RPMI8226 (cell line): ENCODE data around the gene KIF25.
"Not testable (repeated sequence)": the region's sequence is repeated elsewhere in the genome, so short reads cannot be mapped to it uniquely, and the experiment has no call there.

Source experiments
- DNase-seq: peaks from one replicate; pipeline ENCODE4 v3.0.0-alpha.2; 2015

KIF25 gene

DNA sequence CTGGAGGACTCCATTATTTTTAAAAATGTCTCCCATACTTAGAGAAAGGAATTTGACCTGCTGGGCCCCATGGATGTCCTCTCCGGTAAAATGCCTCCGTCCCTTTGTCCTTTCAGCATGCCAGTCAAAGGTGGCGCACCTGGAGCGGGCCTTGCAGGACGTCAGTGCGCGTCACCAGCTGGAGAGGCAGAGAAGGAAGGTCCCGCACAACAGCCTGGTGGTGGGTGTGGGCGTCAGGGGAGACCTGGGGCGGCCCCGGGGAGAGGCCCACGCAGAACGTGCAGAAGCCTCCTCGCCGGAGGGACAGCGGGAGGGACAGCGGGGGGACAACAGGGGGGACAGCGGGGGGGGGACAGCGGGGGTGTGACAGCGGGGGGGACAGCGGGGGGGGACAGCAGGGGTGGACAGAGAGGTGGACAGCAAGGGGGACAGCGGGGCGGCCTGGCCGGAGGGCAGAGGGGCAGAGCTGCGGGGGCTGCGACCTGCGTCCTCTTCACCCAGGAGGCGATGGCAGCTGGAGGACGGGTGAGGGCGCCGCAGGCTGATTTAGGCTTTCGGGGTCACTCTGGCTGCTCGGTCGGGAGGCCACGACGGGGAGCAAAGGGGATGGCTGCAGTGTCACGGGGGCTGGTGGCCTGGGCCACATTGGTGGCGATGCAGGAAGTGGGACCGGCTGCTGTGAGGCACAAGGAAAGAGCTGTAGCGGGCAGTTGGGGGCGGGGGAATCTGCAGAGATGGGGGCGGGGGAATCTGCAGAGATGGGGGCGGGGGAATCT is 859 bp upstream of the KIF25 start:
- DNase-seq, result peak; percentile 18

DNA sequence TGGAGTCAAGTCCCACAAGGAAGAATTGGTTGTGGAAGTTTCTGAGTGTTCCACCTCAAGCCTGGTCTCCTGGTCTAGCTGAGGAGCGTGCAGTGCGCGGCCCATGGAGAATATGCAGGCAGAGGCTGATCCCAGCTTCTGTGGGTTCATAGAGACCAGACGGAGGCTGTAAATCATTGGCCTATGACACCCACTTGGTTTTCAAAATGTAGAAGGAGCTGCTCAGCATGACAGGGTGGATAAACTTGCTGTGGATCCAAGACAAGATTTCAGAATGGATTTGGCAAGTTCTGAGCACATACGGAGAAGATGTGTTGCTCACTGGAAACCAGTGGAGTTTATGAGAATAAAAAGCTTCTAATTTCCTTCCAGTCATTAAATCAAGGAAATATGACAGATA is 744 bp downstream of the KIF25 start:
- no peak for DNase-seq

DNA sequence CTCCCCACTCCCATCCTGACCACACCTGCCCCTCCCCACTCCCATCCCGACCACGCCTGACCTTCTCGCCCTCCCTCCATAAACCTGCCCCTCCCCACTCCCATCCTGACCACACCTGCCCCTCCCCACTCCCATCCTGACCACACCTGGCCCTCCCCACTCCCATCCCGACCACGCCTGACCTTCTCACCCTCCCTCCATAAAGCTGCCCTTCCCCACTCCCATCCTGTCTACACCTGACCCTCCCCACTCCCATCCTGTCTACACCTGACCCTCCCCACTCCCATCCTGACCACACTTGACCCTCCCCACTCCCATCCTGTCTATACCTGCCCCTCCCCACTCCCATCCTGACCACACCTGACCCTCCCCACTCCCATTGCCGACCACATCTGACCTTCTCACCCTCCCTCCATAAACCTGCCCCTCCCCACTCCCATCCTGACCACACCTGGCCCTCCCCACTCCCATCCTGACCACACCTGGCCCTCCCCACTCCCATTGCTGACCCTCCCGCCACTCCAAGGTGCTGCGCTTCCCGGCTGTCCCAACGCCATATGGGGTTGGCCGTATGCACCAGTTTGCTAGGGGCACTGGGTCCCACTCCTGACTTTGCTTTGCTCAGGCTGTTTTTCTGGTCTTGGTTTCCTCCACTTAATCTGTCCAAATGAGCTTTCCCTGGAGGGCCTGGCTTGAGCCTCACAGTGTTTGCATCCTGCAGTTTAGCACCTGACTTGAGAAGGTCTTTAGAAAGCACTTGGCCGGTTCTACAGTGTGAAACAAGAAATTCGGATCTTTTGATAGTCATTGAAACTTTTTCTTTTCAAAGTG is 2.9 kb downstream of the KIF25 start:
- no peak for DNase-seq

DNA sequence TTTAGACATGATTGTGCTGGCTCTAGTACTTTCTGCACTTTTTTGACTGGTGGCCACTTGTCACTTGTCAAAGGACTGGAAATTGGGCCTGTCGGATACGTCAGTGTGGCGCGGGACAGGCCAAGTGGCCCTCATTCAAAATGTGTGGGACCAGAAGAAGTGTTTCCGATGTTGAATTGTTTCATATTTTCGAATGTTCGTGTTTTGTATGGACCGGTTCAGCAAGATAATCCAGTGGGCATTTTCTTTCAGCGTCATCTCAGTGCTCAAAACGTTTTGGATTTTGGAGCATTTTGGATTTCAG is 3.5 kb downstream of the KIF25 start:
- DNase-seq, result no peak

DNA sequence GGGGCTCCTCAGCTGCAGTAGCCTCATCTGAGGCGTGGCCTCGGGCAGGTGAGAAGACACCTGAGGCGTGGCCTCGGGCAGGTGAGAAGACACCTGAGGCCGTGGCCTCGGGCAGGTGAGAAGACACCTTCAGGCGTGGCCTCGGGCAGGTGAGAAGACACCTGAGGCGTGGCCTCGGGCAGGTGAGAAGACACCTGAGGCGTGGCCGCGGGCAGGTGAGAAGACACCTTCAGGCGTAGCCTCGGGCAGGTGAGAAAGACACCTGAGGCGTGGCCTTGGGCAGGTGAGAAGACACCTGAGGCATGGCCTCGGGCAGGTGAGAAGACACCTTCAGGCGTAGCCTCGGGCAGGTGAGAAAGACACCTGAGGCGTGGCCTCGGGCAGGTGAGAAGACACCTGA is 4.0 kb downstream of the KIF25 start:
- DNase-seq, result not testable (repeated sequence)

DNA sequence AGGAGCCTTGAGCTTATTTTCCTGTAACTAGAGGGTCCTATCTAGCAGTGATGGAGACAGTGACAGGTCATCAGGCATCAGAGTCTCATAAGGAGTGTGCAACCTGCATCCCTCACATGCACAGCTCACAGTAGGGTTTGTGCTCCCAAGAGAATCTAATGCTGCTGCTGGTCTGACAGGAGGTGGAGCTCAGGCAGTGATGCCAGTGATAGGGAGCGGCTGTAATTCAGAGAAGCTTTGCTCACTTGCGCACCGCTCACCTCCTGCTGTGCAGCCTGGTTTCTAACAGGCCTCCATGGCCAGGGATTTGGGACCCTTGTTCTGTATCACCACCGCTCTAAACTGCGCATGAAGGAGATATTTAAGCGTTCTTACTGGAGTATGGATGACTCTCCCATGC is 5.3 kb downstream of the KIF25 start:
- no peak for DNase-seq

DNA sequence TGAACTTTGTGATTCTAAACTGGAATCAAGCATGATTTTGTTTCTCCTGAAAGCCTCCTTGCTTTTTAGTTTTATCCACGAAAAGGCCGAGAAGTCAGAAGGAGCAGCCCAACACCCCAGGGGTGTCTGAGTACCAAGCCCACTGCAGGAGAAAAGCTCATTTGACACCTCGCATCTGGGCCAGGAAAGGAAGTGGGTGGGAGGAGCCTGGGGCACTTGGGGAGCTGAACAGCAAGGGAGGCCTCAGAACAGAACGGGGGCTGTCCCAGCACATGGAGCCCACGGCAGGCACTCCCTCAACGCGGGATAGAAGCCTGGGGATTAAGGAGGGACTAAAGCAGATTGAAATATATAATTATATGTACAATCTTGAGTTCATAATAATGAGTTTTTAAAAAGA is 6.6 kb downstream of the KIF25 start:
- DNase-seq, result no peak

DNA sequence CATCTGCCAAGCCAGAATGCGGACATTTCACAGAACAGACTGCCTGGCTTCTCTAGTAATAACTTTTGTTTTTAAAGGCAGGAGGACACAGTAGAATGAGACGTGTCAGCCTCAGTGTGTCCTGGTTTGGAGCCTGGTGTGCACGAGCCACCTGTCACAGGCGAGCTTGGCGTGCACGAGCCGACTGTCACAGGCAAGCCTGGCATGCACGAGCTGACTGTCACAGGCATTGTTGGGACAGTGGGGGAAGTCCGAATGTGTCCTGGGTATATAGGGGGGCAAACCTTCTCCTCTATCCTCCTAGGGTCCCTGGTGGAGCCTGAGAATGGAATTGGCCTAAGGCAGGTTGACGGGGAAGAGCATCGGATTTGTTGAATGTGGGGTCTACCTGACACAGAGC is 7.5 kb downstream of the KIF25 start:
- DNase-seq, result no peak

DNA sequence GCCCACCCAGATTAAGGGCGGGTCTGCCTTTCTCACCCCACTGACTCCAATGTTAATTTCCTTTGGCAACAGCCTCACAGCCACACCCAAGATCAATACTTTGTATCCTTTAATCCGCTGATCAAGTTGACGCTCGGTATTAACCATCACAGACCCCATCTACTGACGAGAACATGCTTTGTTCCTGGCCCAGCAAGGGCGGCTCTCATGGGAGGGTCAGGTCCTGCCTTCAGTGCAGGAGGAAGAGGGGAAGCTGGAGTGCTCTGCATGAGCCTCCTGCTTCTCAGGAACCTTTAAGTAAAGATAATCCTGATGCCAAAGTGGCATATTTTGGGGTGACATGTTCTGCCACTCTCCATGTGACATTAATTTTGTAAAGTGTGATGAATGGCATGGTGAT is 8.3 kb downstream of the KIF25 start:
- DNase-seq, result no peak

DNA sequence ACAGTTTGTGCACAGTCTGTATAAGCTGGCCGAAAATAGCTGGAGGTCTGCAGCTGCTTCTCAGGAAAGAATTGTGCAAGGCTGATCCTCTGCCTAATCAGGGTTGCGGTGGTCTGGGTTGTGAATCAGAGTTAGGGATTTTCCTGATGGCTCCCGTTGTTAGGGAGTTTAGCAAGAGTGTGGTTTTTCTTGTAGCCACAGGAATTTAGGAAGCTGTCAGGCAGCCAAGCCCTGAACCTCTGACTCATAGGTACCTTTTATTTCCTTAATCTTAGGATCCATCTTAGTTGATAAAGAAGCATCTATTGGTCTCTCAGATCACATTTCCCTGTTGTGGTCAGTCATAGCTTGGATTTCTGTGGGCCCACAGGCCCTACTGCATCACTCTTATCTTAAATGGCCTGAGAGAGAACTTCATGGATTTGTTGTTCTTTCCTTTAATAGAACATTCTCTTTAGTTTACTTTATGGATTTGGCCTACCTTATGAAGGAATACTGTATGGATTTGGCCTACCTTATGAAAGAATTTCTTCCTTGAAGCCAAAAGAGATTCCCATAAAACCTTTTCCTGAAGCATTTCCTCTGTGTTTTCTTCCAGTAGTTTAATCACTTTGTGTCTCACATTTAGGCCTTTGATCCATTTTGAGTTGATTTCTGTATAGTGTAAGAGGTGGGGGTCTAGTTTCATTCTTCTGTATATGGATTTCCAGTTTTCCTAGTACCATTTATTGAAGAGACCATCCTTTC is 10.3 kb downstream of the KIF25 start:
- no peak for DNase-seq

DNA sequence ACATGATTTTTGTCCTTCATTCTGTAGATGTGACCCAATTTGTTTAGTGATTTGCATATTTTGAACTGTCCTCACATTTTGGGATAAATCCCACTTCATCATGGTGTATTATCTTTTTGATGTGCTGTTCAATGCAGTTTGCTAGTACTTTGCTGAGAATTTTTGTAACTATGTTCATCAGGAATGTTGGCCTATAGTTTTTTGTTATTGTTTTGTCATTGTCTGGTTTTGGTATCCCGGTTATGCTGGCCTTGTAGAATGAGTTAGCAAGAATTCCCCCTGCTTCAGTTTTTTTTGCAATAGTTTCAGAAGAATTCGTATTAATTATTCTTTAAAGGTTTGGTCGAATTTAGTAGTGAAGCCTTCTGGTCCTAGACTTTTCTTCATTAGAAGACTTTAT is 11.9 kb downstream of the KIF25 start:
- DNase-seq, result no peak

DNA sequence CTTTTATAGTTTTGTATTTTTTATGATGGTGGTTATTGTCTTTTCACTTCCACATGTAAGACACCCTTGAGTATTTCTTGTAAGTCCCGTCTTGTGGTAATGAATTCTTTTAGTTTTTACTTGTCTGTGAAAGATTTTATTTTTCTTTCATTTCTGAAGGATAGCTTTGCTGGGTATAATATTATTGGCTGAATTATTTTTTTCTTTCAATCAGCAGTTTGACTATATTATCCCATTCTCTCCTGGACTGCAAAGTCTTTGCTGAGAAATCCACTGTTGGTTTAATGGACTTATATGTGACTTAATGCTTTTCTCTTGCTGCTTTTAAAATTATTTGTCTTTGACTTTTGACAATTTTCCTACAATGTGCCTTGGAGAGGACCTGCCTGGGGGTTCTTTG is 13.8 kb downstream of the KIF25 start:
- DNase-seq, result no peak

DNA sequence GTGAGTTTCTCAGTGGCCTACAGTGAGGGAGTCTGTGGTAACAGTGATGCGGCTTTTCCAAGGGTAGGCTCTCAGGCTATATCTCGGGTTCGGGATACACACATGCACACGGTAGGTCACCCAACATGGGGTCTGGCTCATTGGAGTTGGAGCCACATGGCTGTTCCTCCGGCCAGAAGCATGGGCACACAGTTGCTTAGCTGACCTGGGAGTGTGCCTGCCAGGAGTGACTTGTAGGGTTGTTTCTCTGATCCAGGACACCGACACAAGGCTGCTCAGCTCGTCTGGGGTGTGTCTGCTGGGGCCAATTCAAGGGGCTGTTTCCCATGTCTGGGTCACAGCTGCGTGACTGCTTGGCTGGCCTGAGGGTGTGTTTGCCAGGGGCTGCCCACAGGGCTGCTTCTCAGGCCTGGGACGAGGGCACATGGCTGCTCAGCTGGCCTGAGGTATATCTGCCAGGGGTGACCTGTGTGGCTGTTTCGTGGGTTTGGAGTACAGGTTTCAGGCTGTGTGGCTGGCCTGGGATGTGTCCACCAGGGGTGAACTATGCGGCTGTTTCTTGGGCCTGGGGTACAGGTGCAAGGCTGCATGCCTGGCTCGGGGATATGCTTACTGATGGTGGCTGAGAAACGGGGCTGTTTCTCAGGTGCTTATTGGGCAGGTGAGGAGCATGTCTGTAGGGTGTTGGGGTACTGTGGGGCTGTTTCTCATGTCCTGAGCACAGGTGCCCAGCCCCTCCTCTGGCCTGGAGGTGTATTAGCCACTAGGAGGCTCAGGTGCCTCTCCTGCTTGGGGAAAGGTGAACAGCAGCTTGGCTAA is 15.2 kb downstream of the KIF25 start:
- no peak for DNase-seq

DNA sequence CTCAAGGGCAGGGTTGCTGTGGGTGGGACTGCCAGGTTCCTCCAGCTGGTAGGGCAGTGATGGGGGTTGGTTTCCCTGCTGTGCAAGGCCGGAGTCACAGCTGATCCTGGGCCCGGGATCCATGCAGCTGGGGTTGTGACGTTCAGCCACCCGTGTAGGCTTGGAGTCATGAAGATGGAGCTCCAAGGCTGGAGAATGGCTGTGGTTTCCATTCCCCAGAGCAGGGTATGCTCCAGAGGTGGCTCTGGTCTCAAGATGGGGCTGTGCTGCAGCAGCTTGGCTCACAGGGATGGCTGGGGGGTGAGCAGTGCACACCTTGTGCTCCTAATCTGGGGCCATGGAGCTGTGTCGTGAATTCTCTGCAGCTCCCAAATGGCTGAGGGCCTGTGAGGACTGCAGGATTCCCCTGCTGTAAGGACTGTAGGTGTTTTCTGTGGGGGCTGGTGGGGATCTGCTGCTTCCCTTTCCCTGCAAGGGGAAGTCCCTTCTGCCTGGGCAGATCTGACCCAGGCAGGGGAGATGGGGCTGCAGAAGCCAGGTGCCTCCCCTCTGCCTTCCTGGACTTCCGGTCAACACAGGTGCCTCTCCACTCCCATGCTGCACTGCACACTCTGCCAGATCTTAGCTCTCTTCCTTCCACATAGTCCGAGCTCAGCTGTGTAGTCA is 15.9 kb downstream of the KIF25 start:
- peak; percentile 28 for DNase-seq

DNA sequence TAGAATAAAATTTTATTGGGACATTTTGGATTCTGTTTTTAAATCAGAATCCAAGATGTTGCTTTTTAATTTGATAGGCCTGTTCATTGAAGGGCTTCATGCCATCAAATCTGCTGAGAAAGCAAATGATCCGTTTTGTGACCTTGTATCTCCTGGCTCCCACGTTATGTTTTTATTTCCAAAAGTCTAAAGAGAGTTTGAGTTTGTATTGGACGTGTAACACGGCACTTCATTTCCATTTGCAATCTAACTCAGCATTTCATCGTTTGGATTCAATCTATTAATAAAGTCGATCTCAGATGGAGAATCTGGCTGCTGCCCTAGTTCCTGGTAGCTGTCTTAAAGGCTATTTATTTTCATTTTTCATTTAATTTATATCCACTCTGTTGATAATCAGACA is 17.0 kb downstream of the KIF25 start:
- no peak for DNase-seq

DNA sequence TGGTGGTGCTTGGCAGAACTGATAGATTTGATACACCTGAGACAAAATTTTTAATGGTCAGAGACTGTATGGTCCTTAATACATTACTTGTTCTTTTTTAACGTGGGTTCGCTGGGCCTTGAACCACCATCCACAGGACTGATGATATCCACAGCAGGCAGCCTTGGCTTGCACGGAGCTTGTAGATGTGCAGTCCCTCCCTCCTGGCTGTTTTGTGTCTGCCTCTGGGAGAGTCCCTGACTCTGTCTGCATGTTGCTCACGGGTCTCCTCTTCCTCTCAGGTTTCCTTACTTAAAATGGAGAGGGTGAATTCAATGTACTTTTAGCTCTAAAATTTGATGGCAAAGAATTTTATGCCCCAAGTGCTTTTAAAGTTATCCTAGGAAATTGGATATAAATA is 17.5 kb downstream of the KIF25 start:
- DNase-seq, result no peak

DNA sequence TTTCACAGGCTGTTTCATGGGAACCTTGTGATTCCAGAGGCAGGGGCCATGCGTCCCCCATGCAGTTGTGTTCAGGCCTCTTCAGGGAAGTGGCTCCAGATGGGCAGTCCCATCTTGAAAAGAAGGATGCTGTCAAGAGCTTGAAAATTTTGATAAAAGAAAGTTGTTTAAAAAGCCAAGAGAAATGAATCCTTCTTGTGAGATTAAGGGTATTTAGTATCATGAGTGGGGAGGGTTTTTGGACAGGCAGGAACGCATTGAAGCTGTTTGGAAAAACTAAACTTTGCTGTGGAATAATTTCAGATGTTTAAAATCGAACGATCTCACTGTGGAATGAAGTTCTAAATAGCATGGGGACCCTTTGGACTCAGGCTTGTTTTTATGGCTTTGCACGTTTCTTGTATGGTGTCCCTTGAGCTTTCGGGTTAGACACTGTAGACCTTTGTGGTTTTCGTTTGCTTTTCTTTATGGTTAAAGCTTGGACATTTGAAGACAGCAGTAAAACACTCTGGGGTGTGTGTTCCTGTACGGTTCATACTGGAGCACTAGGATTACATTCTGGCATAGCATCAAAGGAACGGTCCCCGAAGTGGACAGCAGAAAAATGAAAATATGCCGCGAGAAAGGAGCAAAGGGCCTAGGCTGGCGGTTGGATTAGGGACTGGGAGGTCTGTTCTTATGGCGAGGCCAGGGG is 18.2 kb downstream of the KIF25 start:
- DNase-seq, result no peak

DNA sequence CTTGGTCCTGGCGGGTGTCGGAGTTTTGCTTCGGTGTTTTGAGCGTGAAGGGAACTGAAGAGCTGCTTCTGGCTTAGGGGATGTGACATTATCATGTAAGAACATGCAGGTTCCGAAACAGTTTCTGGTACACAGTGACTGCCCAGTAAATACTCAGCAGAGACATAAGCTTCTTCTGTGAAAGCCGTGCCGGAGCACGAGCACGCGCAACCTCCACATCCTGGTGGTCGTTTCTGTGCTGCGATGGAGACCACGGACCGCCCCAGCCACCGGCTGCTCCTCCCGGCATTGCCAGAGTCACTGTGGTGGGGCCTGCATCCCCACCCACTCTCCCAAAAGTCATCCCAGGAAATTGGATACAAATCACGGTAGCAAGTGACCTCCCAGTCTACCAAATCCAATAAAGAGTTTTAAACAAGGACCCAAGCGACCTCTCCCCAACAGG is 18.7 kb downstream of the KIF25 start:
- DNase-seq, result no peak

DNA sequence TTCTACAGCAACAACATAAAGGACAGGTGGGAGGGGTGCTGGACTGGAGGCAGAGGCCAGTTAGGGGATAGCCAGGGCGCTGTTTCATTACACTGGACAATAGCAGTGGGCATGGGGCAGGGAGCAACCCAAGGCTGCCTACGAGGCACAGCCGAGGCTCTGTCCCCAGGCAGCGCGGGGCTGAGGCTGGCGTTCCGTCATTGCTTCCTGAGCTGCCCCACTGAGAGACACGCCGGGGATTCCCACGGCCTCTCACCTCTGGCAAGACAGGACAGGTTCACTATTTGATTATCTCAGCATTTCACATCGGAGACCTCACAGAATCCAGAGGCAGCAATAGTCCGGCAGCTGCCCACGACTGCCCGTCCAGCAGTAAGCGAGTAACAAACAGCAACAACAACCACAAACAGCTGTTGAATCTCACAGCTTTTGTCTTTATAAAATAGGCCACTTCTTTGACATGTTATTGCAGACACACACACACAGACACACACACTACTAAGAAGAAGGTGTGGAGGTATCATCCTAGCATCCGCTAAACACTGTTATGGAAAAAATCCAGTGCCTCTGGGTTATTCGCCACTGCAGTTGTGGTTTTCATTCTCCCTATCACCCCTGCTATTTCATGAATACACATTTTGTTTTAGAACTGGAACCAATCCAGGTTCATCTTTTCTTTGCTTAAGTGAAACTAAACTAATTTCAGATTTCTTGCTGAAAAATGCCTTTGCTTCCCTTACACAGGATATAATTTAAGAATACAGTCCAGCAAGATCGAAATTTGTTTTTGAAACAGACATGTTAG is 19.5 kb downstream of the KIF25 start:
- DNase-seq, result peak; percentile 66

DNA sequence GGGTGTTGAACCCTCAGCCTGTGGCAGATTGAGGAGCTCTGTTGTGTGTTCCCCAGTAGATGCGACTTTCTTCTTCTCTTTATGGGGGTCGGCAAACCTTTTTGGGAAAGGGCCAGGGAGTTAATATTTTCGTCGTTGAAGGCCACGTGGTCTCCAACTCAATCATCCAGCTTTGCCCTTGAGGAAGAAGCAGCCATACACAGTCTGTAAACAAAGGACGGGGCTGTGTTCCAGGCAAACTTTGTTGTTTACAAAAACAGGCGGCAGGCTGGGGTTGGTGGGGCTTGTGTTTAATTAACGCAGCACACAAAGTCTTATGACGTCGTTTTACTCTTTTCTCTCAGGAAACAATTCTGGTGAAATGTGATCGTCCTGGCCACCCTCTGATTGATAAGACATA is 20.2 kb downstream of the KIF25 start:
- DNase-seq, result no peak

DNA sequence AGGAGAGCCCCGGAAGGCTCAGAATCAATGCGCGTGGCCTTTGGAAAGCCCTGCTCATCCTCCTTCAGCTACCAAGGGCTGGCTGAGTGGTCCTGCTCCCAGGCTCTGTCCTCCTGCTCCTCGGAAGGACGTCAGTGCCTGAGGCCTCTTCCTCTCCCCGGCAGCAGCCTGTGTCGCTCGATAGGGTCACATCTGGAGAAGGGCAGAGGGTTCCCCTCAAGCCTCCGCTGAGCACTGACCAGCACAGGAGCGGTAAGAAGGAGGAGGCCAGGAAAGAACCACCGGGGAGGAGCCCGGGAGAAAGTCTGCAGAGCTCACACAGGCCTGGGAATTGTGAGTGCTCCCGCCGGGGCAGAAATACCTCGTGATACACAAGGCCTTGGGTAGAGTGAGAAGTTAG is 21.2 kb downstream of the KIF25 start:
- DNase-seq, result no peak
